Endothelial cell of umbilical vein (primary cell): ENCODE results near the gene ZCCHC12. TPM values are rescaled to one million over a fixed set of nuclear protein-coding genes. Genes with fewer than 3 reads are reported as not detected.

Experiments
- BruUV-seq: library from RNA; stranded (reverse); fragments of 400-500 nt; replicated peaks from 2 replicates; lab custom pipeline; 2021; lab: Mats Ljungman, UMichigan
- CTCF ChIA-PET: fragments of 300-600, 350-600 bp; sonication (Branson Sonifier 250); formaldehyde crosslinking; loops from one replicate; lab custom pipeline; 2021; ENCODE audit warnings: antibody characterized with exemption, inconsistent platforms; lab: Charles Lee
- POLR2A ChIA-PET: fragments of 300-600, 350-600 bp; sonication (Branson Sonifier 250); formaldehyde crosslinking; loops from one replicate; lab custom pipeline; 2021; ENCODE audit warnings: antibody characterized with exemption, inconsistent platforms; lab: Charles Lee
- DNase-seq: peaks from one replicate; pipeline ENCODE4 v3.0.0-alpha.2; 2011; ENCODE audit warnings: low read depth, low spot score
- FAIRE-seq: peaks from 2 replicates; lab custom pipeline; 2011; peaks lifted over from hg19 to GRCh38; lab: Jason Lieb, UNC
- H2AFZ ChIP-seq: 2 replicates; pipeline ENCODE4 v1.6.0; 2012; ENCODE audit warnings: low read depth, low read length, control low read depth, inconsistent platforms
- H3K27ac ChIP-seq: 2 replicates; pipeline ENCODE4 v1.5.1; 2011; ENCODE audit warnings: low read depth, mild to moderate bottlenecking, control low read depth, low read length, moderate library complexity; ENCODE audit not compliant: insufficient read depth
- H3K27me3 ChIP-seq, 2 experiments: 2 replicates each; pipeline versions ENCODE4 v1.6.0 to v1.6.1; 2011; ENCODE audit warnings: low read length in 2 of 2, mixed read lengths in 1 of 2; ENCODE audit not compliant: control insufficient read depth in 2 of 2, insufficient read depth in 2 of 2
- H3K36me3 ChIP-seq, 2 experiments: 2 replicates in 1 of 2; 3 replicates in 1 of 2; pipeline ENCODE4 v1.5.1; 2011; ENCODE audit warnings: low read length in 2 of 2, mild to moderate bottlenecking in 1 of 2, moderate library complexity in 1 of 2; ENCODE audit not compliant: control insufficient read depth in 2 of 2, insufficient read depth in 2 of 2; ENCODE audit errors: extremely low read depth in 1 of 2
- H3K4me1 ChIP-seq: 3 replicates; pipeline ENCODE4 v1.5.1; 2011; ENCODE audit warnings: mild to moderate bottlenecking, low read length; ENCODE audit not compliant: control insufficient read depth, insufficient read depth; ENCODE audit errors: extremely low read depth
- H3K4me2 ChIP-seq: 2 replicates; pipeline ENCODE4 v1.6.1; 2011; ENCODE audit warnings: low read length, control low read depth, mixed read lengths; ENCODE audit not compliant: insufficient read depth
- H3K4me3 ChIP-seq, 3 experiments: fragments of 200-600 bp in 1 of 3; sonication (generic), shearing (Covaris generic) in 1 of 3; replicated peaks in 1 of 3; 2 replicates each; pipeline ENCODE4 v1.5.1; 2011 to 2016; ENCODE audit warnings: control low read depth in 3 of 3, low read length in 3 of 3, mild to moderate bottlenecking in 2 of 3, inconsistent platforms in 1 of 3, low read depth in 1 of 3, moderate library complexity in 1 of 3; ENCODE audit not compliant: insufficient read depth in 1 of 3
- H3K79me2 ChIP-seq: 2 replicates; pipeline ENCODE4 v1.6.0; 2012; ENCODE audit warnings: low read length, inconsistent platforms; ENCODE audit not compliant: control insufficient read depth, insufficient read depth
- H3K9ac ChIP-seq: replicated peaks from 2 replicates; pipeline ENCODE3; 2011; ENCODE audit warnings: low read length, control low read depth; ENCODE audit not compliant: insufficient read depth; ENCODE audit errors: extremely low read depth
- H3K9me1 ChIP-seq: replicated peaks from 3 replicates; pipeline ENCODE4 v1.6.0; 2011; ENCODE audit warnings: mild to moderate bottlenecking, low read length; ENCODE audit not compliant: control insufficient read depth, insufficient read depth; ENCODE audit errors: extremely low read depth
- H3K9me3 ChIP-seq: replicated peaks from 2 replicates; pipeline ENCODE4 v1.5.1; 2012; ENCODE audit warnings: low read length, inconsistent platforms; ENCODE audit not compliant: control insufficient read depth, insufficient read depth
- H4K20me1 ChIP-seq: replicated peaks from 2 replicates; pipeline ENCODE3; 2011; ENCODE audit warnings: mild to moderate bottlenecking, low read length; ENCODE audit not compliant: control insufficient read depth, insufficient read depth; ENCODE audit errors: extremely low read depth
- CTCF ChIP-seq, 2 donors: IDR thresholded peaks; 1 replicate in 1 of 2; 2 replicates in 1 of 2; pipeline ENCODE4 v1.5.1; 2011; ENCODE audit warnings: low read length in 2 of 2, mild to moderate bottlenecking in 2 of 2, moderate library complexity in 2 of 2, control low read depth in 1 of 2, inconsistent platforms in 1 of 2, low read depth in 1 of 2; ENCODE audit not compliant: insufficient read depth in 1 of 2; ENCODE audit errors: extremely low read depth in 1 of 2
- EZH2 ChIP-seq: IDR thresholded peaks from 2 replicates; pipeline ENCODE4 v1.6.1; 2012; ENCODE audit warnings: borderline replicate concordance, low read depth, mild to moderate bottlenecking, moderate library complexity, low read length, inconsistent platforms; ENCODE audit not compliant: severe bottlenecking
- FOS ChIP-seq: IDR thresholded peaks from 2 replicates; pipeline ENCODE4 v1.6.1; 2011; ENCODE audit warnings: mild to moderate bottlenecking, low read length, moderate library complexity, borderline replicate concordance; ENCODE audit not compliant: insufficient read depth
- GATA2 ChIP-seq: IDR thresholded peaks from 2 replicates; pipeline ENCODE4 v1.7.0; 2011; ENCODE audit warnings: low read depth, mild to moderate bottlenecking, moderate library complexity, mixed read lengths, low read length; ENCODE audit not compliant: insufficient read length, insufficient read depth
- JUN ChIP-seq: IDR thresholded peaks from 2 replicates; pipeline ENCODE4 v1.6.1; 2011; ENCODE audit warnings: borderline replicate concordance, low read depth; ENCODE audit not compliant: insufficient read length, insufficient read depth
- MAX ChIP-seq: IDR thresholded peaks from 2 replicates; pipeline ENCODE4 v1.6.1; 2011; ENCODE audit not compliant: insufficient read depth, insufficient read length
- MYC ChIP-seq: IDR thresholded peaks from one replicate; pipeline ENCODE4 v1.6.1; 2011; ENCODE audit warnings: mild to moderate bottlenecking, low read depth, low read length
- POLR2A ChIP-seq: IDR thresholded peaks from 2 replicates; pipeline ENCODE4 v1.6.1; 2012; ENCODE audit warnings: low read depth, mild to moderate bottlenecking, control low read depth, low read length
- POLR2AphosphoS5 ChIP-seq: IDR thresholded peaks from 2 replicates; pipeline ENCODE4 v1.6.1; 2012; ENCODE audit warnings: low read depth, mild to moderate bottlenecking, control low read depth, low read length, moderate library complexity; ENCODE audit not compliant: insufficient read depth
- dilution Hi-C: fragments of 300-500 bp; cut with MboI; formaldehyde crosslinking; loops from one replicate; pipeline ENCODE4 v1.15.0; 2019; ENCODE audit warnings: low sequenced_read_pairs; ENCODE audit not compliant: extremely low pct_ligation_motif_present
- intact Hi-C: fragments of 100-400 bp; cut with micrococcal nuclease; formaldehyde crosslinking; loops from one replicate; pipeline ENCODE4 v1.10.0; 2022
- polyA plus RNA-seq, 4 experiments: library from polyadenylated mRNA; depleted of rRNA in 3 of 4; stranded (reverse) in 3 of 4; unstranded in 1 of 4; fragments of >200 nt; gene quantifications; 2 replicates each; pipeline versions ENCODE4 v1.2.1 to v1.2.3, GENCODE V29; 2011 to 2012; ENCODE audit warnings: missing spikeins in 1 of 4
- total RNA-seq: library from RNA; stranded (reverse); gene quantifications from 2 replicates; pipeline ENCODE4 v1.2.3, GENCODE V29; 2021

The ZCCHC12 gene
- total and polyA plus RNA-seq, 2 donors (not counting 3 experiments of a cell fraction or from before 2014, with no cell fraction given) = 0.10 to 0.29 TPM

DNA sequence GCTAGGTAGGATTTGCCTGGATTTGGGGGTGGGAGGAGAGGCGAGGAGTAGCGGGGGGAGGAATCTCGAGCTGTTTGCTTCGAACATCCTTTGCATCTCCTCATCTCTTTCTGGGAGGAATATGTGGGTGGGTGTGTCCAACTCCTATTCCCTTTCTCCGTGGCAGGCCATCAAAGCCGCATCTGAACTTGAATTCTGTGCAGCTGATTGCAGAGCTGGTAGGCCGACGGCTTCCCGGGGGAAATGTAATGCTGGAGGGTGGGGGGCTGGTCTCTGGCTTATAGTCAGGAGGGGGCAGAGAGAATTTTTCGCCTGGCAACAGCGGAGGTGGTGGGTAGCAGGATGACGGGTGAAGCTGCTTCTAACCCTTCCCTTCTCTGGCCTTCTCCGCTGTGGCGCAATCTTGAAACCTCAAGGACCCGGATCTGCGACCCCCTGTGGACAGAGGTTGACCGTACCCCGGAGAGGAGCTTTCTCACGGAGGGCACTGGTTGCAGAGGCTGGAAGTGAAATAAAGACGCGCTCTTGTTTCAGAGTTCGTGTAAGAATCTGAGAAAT, 628 bp downstream of the ZCCHC12 start:
- no peak for TF ChIP-seq GATA2
- TF ChIP-seq EZH2 = peak; percentile 27
- ChIA-PET POLR2A (no interaction called here), CTCF (interaction anchor here (1.0 to 3.0 kb wide), 3 partner anchors 15 to 197 kb away, joined by 3 to 13 read pairs (median 4); no protein-coding TSS in a partner anchor)
- FAIRE-seq (no peak), DNase-seq (no peak)
- Histone ChIP-seq H3K36me3 (no peaks in the 10 kb centered on the region), H3K4me1 (no peaks in the 10 kb centered on the region), H3K79me2 (no peaks in the 10 kb centered on the region), H4K20me1 (no peaks in the 10 kb centered on the region), H3K4me3 (peak overlapping the region in 1 of 3 experiments; percentile 32), H3K9ac (no peak overlapping the region), H3K4me2 (peak overlapping the region; percentile 21), H2AFZ (peak overlapping the region; percentile 67), H3K27ac (no peak overlapping the region), H3K27me3 (peaks cover 13 to 19% of the 10 kb centered on the region in 2 experiments), H3K9me3 (no peaks in the 10 kb centered on the region), H3K9me1 (no peaks in the 10 kb centered on the region)
- BruUV-seq = no TSS peak
- dilution Hi-C loops = no loop called here
- intact Hi-C loops = no loop called here

DNA sequence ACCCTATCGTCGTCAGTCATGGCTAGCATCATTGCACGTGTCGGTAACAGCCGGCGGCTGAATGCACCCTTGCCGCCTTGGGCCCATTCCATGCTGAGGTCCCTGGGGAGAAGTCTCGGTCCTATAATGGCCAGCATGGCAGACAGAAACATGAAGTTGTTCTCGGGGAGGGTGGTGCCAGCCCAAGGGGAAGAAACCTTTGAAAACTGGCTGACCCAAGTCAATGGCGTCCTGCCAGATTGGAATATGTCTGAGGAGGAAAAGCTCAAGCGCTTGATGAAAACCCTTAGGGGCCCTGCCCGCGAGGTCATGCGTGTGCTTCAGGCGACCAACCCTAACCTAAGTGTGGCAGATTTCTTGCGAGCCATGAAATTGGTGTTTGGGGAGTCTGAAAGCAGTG, 1.6 kb downstream of the ZCCHC12 start:
- intact Hi-C loops (no loop called here), dilution Hi-C loops (no loop called here)
- no peak overlapping the region for H2AFZ ChIP-seq
- no peak overlapping the region for H3K4me2 ChIP-seq
- no peaks in the 10 kb centered on the region for H3K36me3 ChIP-seq
- no peak overlapping the region for H3K27ac ChIP-seq
- H3K4me1 ChIP-seq = no peaks in the 10 kb centered on the region
- no peaks in the 10 kb centered on the region for H4K20me1 ChIP-seq
- CTCF ChIA-PET = interaction anchor here (1.0 to 3.0 kb wide), 2 partner anchors 14 to 198 kb away, joined by 3 to 13 read pairs; no protein-coding TSS in a partner anchor
- DNase-seq (no peak), FAIRE-seq (no peak)
- H3K4me3 ChIP-seq = no peak overlapping the region
- no peaks in the 10 kb centered on the region for H3K9me1 ChIP-seq
- no peak overlapping the region for H3K9ac ChIP-seq
- POLR2A ChIA-PET = no interaction called here
- no peaks in the 10 kb centered on the region for H3K9me3 ChIP-seq
- no TSS peak for BruUV-seq
- H3K27me3 ChIP-seq = peaks cover 13 to 19% of the 10 kb centered on the region in 2 experiments
- TF ChIP-seq POLR2A (no peak), MAX (no peak), POLR2AphosphoS5 (no peak), JUN (no peak), FOS (no peak), EZH2 (no peak), CTCF (IDR thresholded peaks at IDR 0.05; ENCODE audit: extremely low read depth in 1 of 2, insufficient read depth in 1 of 2, low read depth in 1 of 2, low read length in 2 of 2) (no peak), MYC (no peak), GATA2 (no peak)
- H3K79me2 ChIP-seq = no peaks in the 10 kb centered on the region
